H9 (cell line): ENCODE data around the gene DLG1. TPM values are rescaled to one million over a fixed set of nuclear protein-coding genes. Genes with fewer than 3 reads are reported as not detected.
A peak's percentile ranks its signal among the peaks of the same experiment; 100 is the strongest.

ENCODE experiments used
- DNase-seq: peaks from one replicate; pipeline ENCODE4 v3.0.0-alpha.2; 2017
- H2AFZ ChIP-seq: one replicate; pipeline ENCODE4 v1.6.1; 2013; ENCODE audit warnings: mild to moderate bottlenecking, low read length, control low read depth, moderate library complexity
- H2AK5ac ChIP-seq: 2 replicates; pipeline ENCODE4 v1.6.1; 2013; ENCODE audit warnings: low read length, control low read depth, mixed read lengths; ENCODE audit not compliant: insufficient read length
- H2BK120ac ChIP-seq: one replicate; pipeline ENCODE4 v1.6.1; 2013; ENCODE audit warnings: low read depth, mild to moderate bottlenecking, low read length, control low read depth, inconsistent platforms; ENCODE audit not compliant: poor library complexity, severe bottlenecking
- H2BK12ac ChIP-seq: 2 replicates; pipeline ENCODE4 v1.6.1; 2013; ENCODE audit warnings: low read length, control low read depth, mixed read lengths, low read depth; ENCODE audit not compliant: insufficient read length
- H2BK15ac ChIP-seq: 2 replicates; pipeline ENCODE4 v1.6.1; 2013; ENCODE audit warnings: low read depth, low read length, control low read depth
- H2BK20ac ChIP-seq: one replicate; pipeline ENCODE4 v1.6.1; 2013; ENCODE audit warnings: low read depth, mild to moderate bottlenecking, low read length, control low read depth, inconsistent platforms; ENCODE audit not compliant: poor library complexity, severe bottlenecking
- H2BK5ac ChIP-seq: 2 replicates; pipeline ENCODE4 v1.6.1; 2013; ENCODE audit warnings: low read length, control low read depth, mixed read lengths; ENCODE audit not compliant: insufficient read length
- H3K14ac ChIP-seq: 2 replicates; pipeline ENCODE4 v1.6.1; 2013; ENCODE audit warnings: low read length, control low read depth; ENCODE audit not compliant: insufficient read depth
- H3K18ac ChIP-seq: 2 replicates; pipeline ENCODE4 v1.6.1; 2013; ENCODE audit warnings: low read depth, mild to moderate bottlenecking, mixed read lengths, low read length, control low read depth; ENCODE audit not compliant: insufficient read length
- H3K23ac ChIP-seq: 2 replicates; pipeline ENCODE4 v1.6.1; 2013; ENCODE audit warnings: low read length, control low read depth, mixed read lengths, low read depth; ENCODE audit not compliant: insufficient read length
- H3K23me2 ChIP-seq: 2 replicates; pipeline ENCODE4 v1.6.1; 2013; ENCODE audit warnings: low read depth, mild to moderate bottlenecking, mixed read lengths, low read length, control low read depth; ENCODE audit not compliant: insufficient read length, poor library complexity, severe bottlenecking
- H3K27ac ChIP-seq: 2 replicates; pipeline ENCODE4 v1.5.1; 2013; ENCODE audit warnings: low read length, control low read depth, mixed read lengths, low read depth; ENCODE audit not compliant: insufficient read length
- H3K27me3 ChIP-seq: 2 replicates; pipeline ENCODE4 v1.6.1; 2013; ENCODE audit warnings: low read length, control low read depth, inconsistent platforms; ENCODE audit not compliant: insufficient read depth
- H3K4ac ChIP-seq: 2 replicates; pipeline ENCODE4 v1.6.1; 2013; ENCODE audit warnings: low read depth, mild to moderate bottlenecking, control low read depth, inconsistent platforms, low read length, moderate library complexity
- H3K4me1 ChIP-seq: 2 replicates; pipeline ENCODE4 v1.6.1; 2013; ENCODE audit warnings: low read length, control low read depth, inconsistent platforms; ENCODE audit not compliant: insufficient read depth
- H3K4me2 ChIP-seq: 2 replicates; pipeline ENCODE4 v1.6.1; 2013; ENCODE audit warnings: low read length, control low read depth, mixed read lengths; ENCODE audit not compliant: insufficient read length, insufficient read depth
- H3K56ac ChIP-seq: 2 replicates; pipeline ENCODE4 v1.6.1; 2013; ENCODE audit warnings: low read depth, mild to moderate bottlenecking, mixed read lengths, low read length, control low read depth; ENCODE audit not compliant: insufficient read length
- H3K79me1 ChIP-seq: 2 replicates; pipeline ENCODE4 v1.6.1; 2013; ENCODE audit warnings: low read depth, mild to moderate bottlenecking, moderate library complexity, low read length, control low read depth, inconsistent platforms; ENCODE audit not compliant: insufficient read depth, poor library complexity, severe bottlenecking
- H3K79me2 ChIP-seq: 2 replicates; pipeline ENCODE4 v1.6.1; 2013; ENCODE audit warnings: low read length, control low read depth, inconsistent platforms; ENCODE audit not compliant: insufficient read depth
- H3K9ac ChIP-seq: 2 replicates; pipeline ENCODE4 v1.6.1; 2013; ENCODE audit warnings: low read length, control low read depth, mixed read lengths; ENCODE audit not compliant: insufficient read length; ENCODE audit errors: extremely low read depth
- H3K9me3 ChIP-seq: one replicate; pipeline ENCODE4 v1.6.1; 2013; ENCODE audit warnings: low read depth, low read length, inconsistent platforms; ENCODE audit not compliant: control insufficient read depth
- H3T11ph ChIP-seq: one replicate; pipeline ENCODE4 v1.6.1; 2013; ENCODE audit warnings: mild to moderate bottlenecking, low read length, control low read depth, inconsistent platforms
- H4K20me1 ChIP-seq: one replicate; pipeline ENCODE4 v1.6.1; 2013; ENCODE audit not compliant: control insufficient read depth, insufficient read length, insufficient read depth
- H4K5ac ChIP-seq: 2 replicates; pipeline ENCODE4 v1.6.1; 2013; ENCODE audit warnings: low read depth, mild to moderate bottlenecking, mixed read lengths, low read length, control low read depth; ENCODE audit not compliant: insufficient read length
- H4K8ac ChIP-seq: replicated peaks from 2 replicates; pipeline ENCODE4 v1.6.1; 2013; ENCODE audit warnings: low read length, control low read depth, mixed read lengths, low read depth; ENCODE audit not compliant: insufficient read length
- H4K91ac ChIP-seq: 2 replicates; pipeline ENCODE4 v1.6.1; 2013; ENCODE audit warnings: low read depth, mild to moderate bottlenecking, moderate library complexity, mixed read lengths, low read length, control low read depth; ENCODE audit not compliant: insufficient read length
- H3K27ac Mint-ChIP-seq, 3 experiments: 2 replicates in 2 of 3; 3 replicates in 1 of 3; pipeline ENCODE4 v1.8.0; 2020 to 2021; ENCODE audit warnings: mixed read lengths in 3 of 3, mild to moderate bottlenecking in 1 of 3, moderate library complexity in 1 of 3
- H3K27me3 Mint-ChIP-seq: 2 replicates; pipeline ENCODE4 v1.8.0; 2021; ENCODE audit warnings: low read depth, mild to moderate bottlenecking, moderate library complexity, mixed read lengths
- H3K36me3 Mint-ChIP-seq, 3 experiments: 2 replicates in 2 of 3; 3 replicates in 1 of 3; pipeline ENCODE4 v1.8.0; 2020 to 2021; ENCODE audit warnings: low read depth in 3 of 3, mixed read lengths in 3 of 3; ENCODE audit not compliant: insufficient read depth in 1 of 3
- H3K4me1 Mint-ChIP-seq, 2 experiments: 2 replicates each; pipeline ENCODE4 v1.8.0; 2020; ENCODE audit warnings: mixed read lengths in 2 of 2
- H3K4me3 Mint-ChIP-seq, 2 experiments: 2 replicates in 1 of 2; 3 replicates in 1 of 2; pipeline ENCODE4 v1.8.0; 2020 to 2021; ENCODE audit warnings: mild to moderate bottlenecking in 2 of 2, mixed read lengths in 2 of 2, moderate library complexity in 1 of 2
- H3K9me3 Mint-ChIP-seq, 2 experiments: 2 replicates in 1 of 2; 3 replicates in 1 of 2; pipeline ENCODE4 v1.8.0; 2020; ENCODE audit warnings: mild to moderate bottlenecking in 2 of 2, mixed read lengths in 2 of 2, moderate library complexity in 1 of 2
- WGBS: extraction: QIAGEN DNeasy Blood & Tissue Kit; methylation state at CpG from one replicate; pipeline ENCODE4 v1.1.7; 2013; ENCODE audit warnings: missing lambda C conversion rate, low lambda C conversion rate, mixed read lengths; ENCODE audit not compliant: insufficient read length; ENCODE audit errors: extremely low coverage; 5-methylcytosine and 5-hydroxymethylcytosine counted together
- total RNA-seq: library from RNA; stranded (reverse); gene quantifications from 2 replicates; pipeline ENCODE4 v1.2.1, GENCODE V29; 2021
- TF ChIP-seq, protein P1 (sequence below): fragments of 200-600 bp; sonication (generic); conservative IDR thresholded peaks from 3 replicates; pipeline ENCODE4 v1.8.0; 2021; ENCODE audit warnings: antibody characterized with exemption, mild to moderate bottlenecking

The DLG1 gene
- total RNA-seq, 1 experiment from 2014 or later: 84.1 TPM

DNA sequence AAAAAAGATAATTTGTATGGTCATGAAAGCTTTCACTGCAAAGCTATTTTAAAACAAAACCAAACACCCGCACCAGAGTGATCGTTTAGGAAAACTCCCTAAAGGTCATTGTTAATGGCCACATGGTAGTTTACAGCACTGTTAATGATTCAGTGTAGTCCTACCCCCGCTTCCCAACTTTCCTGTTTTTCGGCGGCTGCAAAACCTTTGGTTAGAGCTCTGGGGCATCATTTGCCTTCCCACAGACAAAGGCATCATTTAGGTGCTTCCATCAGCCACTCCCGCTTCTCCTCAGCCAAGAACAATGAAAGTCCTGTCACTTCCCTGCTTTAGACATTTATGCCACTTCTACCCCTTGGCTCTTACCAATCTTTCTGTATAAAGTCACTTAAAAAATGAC, 279.4 kb downstream of the DLG1 start:
- Histone ChIP-seq H2BK20ac (no peak overlapping the region), H3K4me2 (no peak overlapping the region), H3K27ac (no peak overlapping the region), H3K23ac (no peak overlapping the region), H4K91ac (no peak overlapping the region), H3K9me3 (no peaks in the 10 kb centered on the region), H3K4ac (no peak overlapping the region), H3K79me2 (no peaks in the 10 kb centered on the region), H2AFZ (no peak overlapping the region), H2AK5ac (no peak overlapping the region), H2BK12ac (no peak overlapping the region), H3K56ac (no peak overlapping the region), H2BK15ac (no peak overlapping the region), H3K79me1 (no peaks in the 10 kb centered on the region), H3K14ac (no peak overlapping the region), H3K23me2 (no peaks in the 10 kb centered on the region), H3T11ph (no peak overlapping the region), H4K20me1 (no peaks in the 10 kb centered on the region), H4K8ac (no peak overlapping the region), H3K27me3 (no peaks in the 10 kb centered on the region), H3K4me1 (no peaks in the 10 kb centered on the region; the same call in 1 of the 2 replicates), H3K18ac (no peak overlapping the region), H4K5ac (no peak overlapping the region), H2BK5ac (no peak overlapping the region), H2BK120ac (no peak overlapping the region), H3K9ac (no peak overlapping the region)
- Mint-ChIP-seq H3K27me3 (peaks cover 8% of the 10 kb centered on the region), H3K36me3 (no peaks in the 10 kb centered on the region), H3K4me3 (no peak overlapping the region), H3K9me3 (no peaks in the 10 kb centered on the region), H3K27ac (no peak overlapping the region), H3K4me1 (peaks cover 27 to 28% of the 10 kb centered on the region in 2 experiments)
- no CpG with 5 or more reads among the region's 6 CpGs for WGBS
- TF ChIP-seq, protein P1, sequence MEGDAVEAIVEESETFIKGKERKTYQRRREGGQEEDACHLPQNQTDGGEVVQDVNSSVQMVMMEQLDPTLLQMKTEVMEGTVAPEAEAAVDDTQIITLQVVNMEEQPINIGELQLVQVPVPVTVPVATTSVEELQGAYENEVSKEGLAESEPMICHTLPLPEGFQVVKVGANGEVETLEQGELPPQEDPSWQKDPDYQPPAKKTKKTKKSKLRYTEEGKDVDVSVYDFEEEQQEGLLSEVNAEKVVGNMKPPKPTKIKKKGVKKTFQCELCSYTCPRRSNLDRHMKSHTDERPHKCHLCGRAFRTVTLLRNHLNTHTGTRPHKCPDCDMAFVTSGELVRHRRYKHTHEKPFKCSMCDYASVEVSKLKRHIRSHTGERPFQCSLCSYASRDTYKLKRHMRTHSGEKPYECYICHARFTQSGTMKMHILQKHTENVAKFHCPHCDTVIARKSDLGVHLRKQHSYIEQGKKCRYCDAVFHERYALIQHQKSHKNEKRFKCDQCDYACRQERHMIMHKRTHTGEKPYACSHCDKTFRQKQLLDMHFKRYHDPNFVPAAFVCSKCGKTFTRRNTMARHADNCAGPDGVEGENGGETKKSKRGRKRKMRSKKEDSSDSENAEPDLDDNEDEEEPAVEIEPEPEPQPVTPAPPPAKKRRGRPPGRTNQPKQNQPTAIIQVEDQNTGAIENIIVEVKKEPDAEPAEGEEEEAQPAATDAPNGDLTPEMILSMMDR: no peak
- DNase-seq: peak; percentile 16
